ENCODE results near the gene TNRC6A. TPM values are rescaled to one million over a fixed set of nuclear protein-coding genes. Genes with fewer than 3 reads are reported as not detected.

The TNRC6A gene
- total and polyA plus RNA-seq, 2 experiments from 2014 or later = 93.1 to 124 TPM

- Histone ChIP-seq H3K79me2 (replicated peaks; ENCODE audit: insufficient read depth) (peaks cover 24% of the 10 kb centered on the region), H3K4me2 (no peak overlapping the region), H3K4me3 (no peak overlapping the region), H3K4me1 (ENCODE audit: insufficient read depth) (no peaks in the 10 kb centered on the region; the same call in 1 of the 2 replicates), H3K9me2 (ENCODE audit: insufficient read depth) (no peaks in the 10 kb centered on the region), H4K20me1 (replicated peaks; ENCODE audit: insufficient read depth) (peaks cover 31% of the 10 kb centered on the region), H3F3A (replicated peaks; ENCODE audit: low read depth) (peaks cover 35% of the 10 kb centered on the region), H2AFZ (no peak overlapping the region), H3K27me3 (ENCODE audit: insufficient read depth) (no peaks in the 10 kb centered on the region), H3K27ac (ENCODE audit: low read depth) (peak overlapping the region; percentile 20; the same call in 1 of the 2 replicates), H3K36me3 (ENCODE audit: insufficient read depth) (peaks cover 93% of the 10 kb centered on the region)
- DNase-seq (ENCODE audit: low spot score) (peak; percentile 17), ATAC-seq (peak; percentile 50)
- Mint-ChIP-seq H3K9me3 (no peaks in the 10 kb centered on the region), H3K27ac (peak overlapping the region; percentile 66; the same call in 1 of the 2 replicates), H3K4me1 (peaks cover 6% of the 10 kb centered on the region; the same call in 2 of the 3 replicates), H3K27me3 (ENCODE audit: insufficient read depth, low read depth, poor library complexity) (no peaks in the 10 kb centered on the region), H3K36me3 (ENCODE audit: low read depth) (peaks cover 95% of the 10 kb centered on the region), H3K4me3 (no peak overlapping the region)
- TF ChIP-seq ZNF114 (CRISPR knock-in tag; IDR thresholded peaks at IDR 0.05) (no peak), NANOG (IDR thresholded peaks at IDR 0.05; ENCODE audit: borderline replicate concordance) (no peak), CTCF (conservative IDR thresholded peaks at IDR 0.05; ENCODE audit: low read depth in 2 of 2) (peak; percentile 18 to 29; a peak in 2 of 4 replicates)
Measured at GRCh38 chr16:24800586-24800985, 71.1 kb downstream of the TNRC6A start.

GRCh38 chr16:24801761-24802302 is 72.4 kb downstream of the TNRC6A start:
- H3K27me3 ChIP-seq (ENCODE audit: insufficient read depth) = no peaks in the 10 kb centered on the region
- ATAC-seq = no peak
- peaks cover 6% of the 10 kb centered on the region; the same call in 2 of the 3 replicates for H3K4me1 Mint-ChIP-seq
- H3K4me1 ChIP-seq (ENCODE audit: insufficient read depth) = no peaks in the 10 kb centered on the region; the same call in 1 of the 2 replicates
- peaks cover 25% of the 10 kb centered on the region for H3K79me2 ChIP-seq (replicated peaks; ENCODE audit: insufficient read depth)
- peaks cover 39% of the 10 kb centered on the region for H3F3A ChIP-seq (replicated peaks; ENCODE audit: low read depth)
- H3K4me3 Mint-ChIP-seq = no peak overlapping the region
- no peak overlapping the region for H3K4me3 ChIP-seq
- H3K27me3 Mint-ChIP-seq (ENCODE audit: insufficient read depth, low read depth, poor library complexity) = peaks cover 2% of the 10 kb centered on the region
- H4K20me1 ChIP-seq (replicated peaks; ENCODE audit: insufficient read depth) = peaks cover 30% of the 10 kb centered on the region
- peaks cover 95% of the 10 kb centered on the region for H3K36me3 ChIP-seq (ENCODE audit: insufficient read depth)
- H3K4me2 ChIP-seq = no peak overlapping the region
- no peak overlapping the region for H2AFZ ChIP-seq
- no peaks in the 10 kb centered on the region for H3K9me3 Mint-ChIP-seq
- H3K27ac ChIP-seq (ENCODE audit: low read depth) = no peak overlapping the region
- no peaks in the 10 kb centered on the region for H3K9me2 ChIP-seq (ENCODE audit: insufficient read depth)
- H3K36me3 Mint-ChIP-seq (ENCODE audit: low read depth) = peaks cover 96% of the 10 kb centered on the region
- DNase-seq (ENCODE audit: low spot score) = no peak
- H3K27ac Mint-ChIP-seq = no peak overlapping the region
- TF ChIP-seq ZNF114 (CRISPR knock-in tag; IDR thresholded peaks at IDR 0.05) = no peak
- TF ChIP-seq ZNF462 (CRISPR knock-in tag; IDR thresholded peaks at IDR 0.05) = no peak
- no peak for TF ChIP-seq ETS1 (IDR thresholded peaks at IDR 0.05)
- TF ChIP-seq CTCF (conservative IDR thresholded peaks at IDR 0.05; ENCODE audit: low read depth in 2 of 2) = no peak
- no peak for TF ChIP-seq STAT1 (IDR thresholded peaks at IDR 0.05; ENCODE audit: unreplicated experiment)
- no peak for TF ChIP-seq JUNB (IDR thresholded peaks at IDR 0.05; ENCODE audit: unreplicated experiment)
- TF ChIP-seq ZNF331 (CRISPR knock-in tag; IDR thresholded peaks at IDR 0.05; ENCODE audit: low read depth) = no peak
- TF ChIP-seq EZH2phosphoT487 (IDR thresholded peaks at IDR 0.05; ENCODE audit: unreplicated experiment) = no peak
- no peak for TF ChIP-seq NANOG (IDR thresholded peaks at IDR 0.05; ENCODE audit: borderline replicate concordance)
- TF ChIP-seq POLR2AphosphoS5 (IDR thresholded peaks at IDR 0.05; ENCODE audit: low read depth) = no peak
